ENCODE data around the gene RERE. TPM values are rescaled to one million over a fixed set of nuclear protein-coding genes. Genes with fewer than 3 reads are reported as not detected.
"Not testable (repeated sequence)": the region's sequence is repeated elsewhere in the genome, so short reads cannot be mapped to it uniquely, and the experiment has no call there.

RERE gene
- polyA plus RNA-seq, 10 donors = 61.7 to 94.3 (median 77.6) TPM

DNA sequence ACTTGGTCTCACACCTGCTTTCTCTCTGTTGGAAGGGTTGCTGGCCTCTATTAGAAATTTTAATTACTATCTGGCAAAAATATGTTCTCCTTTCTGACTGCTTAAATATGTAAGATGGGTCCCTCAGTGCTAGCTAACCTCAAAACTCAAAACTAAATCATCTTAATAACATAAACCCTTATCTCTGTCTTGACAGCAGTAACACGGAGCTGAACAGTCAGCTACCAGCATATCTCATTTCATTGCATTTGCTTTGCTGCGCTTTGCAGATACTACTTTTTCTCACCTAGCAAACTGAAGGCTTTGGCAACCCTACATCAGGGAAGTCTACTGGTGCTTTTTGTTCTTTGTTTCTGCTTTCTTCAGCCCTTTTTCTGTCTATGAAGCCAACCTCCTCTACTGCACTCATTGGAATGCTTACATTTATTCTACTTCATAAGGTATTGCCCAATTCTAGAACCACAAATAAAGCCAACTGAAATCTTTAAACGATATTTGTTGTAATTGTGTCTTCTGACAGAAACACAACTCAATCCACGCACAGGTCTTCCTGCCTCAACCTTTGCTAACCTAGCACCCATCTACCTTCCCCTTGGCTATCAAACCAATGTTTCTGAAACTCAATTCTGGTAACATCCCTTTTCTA lies 95.6 kb downstream of the RERE start:
- DNase-seq = no peak

GRCh38 chr1:8720347-8720746 lies 97.1 kb downstream of the RERE start:
- DNase-seq = no peak

GRCh38 chr1:8718850-8719361 lies 98.5 kb downstream of the RERE start:
- no peak for DNase-seq

- no peak for DNase-seq
Observed at GRCh38 chr1:8717148-8717547, 100.3 kb downstream of the RERE start.

- DNase-seq = no peak
Observed at GRCh38 chr1:8716238-8716637, 101.2 kb downstream of the RERE start.

DNA sequence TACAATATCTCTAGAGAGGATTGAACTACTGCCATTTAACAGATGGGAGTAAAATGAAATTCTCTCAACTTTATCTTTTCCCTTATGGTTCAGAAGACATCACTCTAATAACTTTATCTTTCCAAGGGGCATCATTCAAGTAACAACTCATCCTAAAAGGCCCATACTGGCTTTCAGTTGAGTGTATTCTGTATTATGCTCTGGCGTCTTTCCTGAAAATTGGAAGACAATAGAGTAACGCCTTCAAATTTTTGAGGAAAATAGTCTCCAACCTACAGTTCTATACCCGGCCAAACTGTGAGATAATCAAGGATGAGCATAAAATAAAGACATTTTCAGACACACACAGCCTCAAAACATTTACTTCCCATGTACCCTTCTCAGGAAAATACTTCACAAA lies 103.3 kb downstream of the RERE start:
- peak in 2 of 3 donors; percentile 18 to 67 for DNase-seq

- peak; percentile 80 to 92 (median 89) for DNase-seq
Observed at GRCh38 chr1:8712413-8713231, 104.8 kb downstream of the RERE start.

- DNase-seq = peak in 1 of 3 donors; percentile 23
Observed at GRCh38 chr1:8711873-8712412, 105.5 kb downstream of the RERE start.

DNA sequence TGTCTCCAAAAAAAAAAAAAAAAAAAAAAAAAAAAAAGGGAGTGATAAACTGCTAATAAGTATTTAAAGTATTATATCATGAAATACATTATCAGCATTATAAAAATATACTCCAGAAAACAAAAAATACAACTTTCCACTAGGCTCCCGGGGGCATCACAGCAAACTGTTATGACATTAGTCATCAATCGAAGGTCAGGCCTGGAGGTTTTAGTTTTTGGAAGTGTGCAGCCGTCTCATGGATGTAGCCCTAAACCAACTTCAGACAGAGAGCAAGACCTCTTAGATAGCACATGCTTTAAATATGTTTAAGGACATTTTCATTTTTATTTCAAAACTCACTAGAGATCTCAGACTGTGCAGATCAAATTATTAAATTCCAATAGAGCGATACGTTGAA lies 106.3 kb downstream of the RERE start:
- peak in 1 of 3 donors; percentile 45 for DNase-seq

- no peak for DNase-seq
Observed at GRCh38 chr1:8708259-8708658, 109.2 kb downstream of the RERE start.

- DNase-seq = no peak
Observed at GRCh38 chr1:8706995-8707396, 110.4 kb downstream of the RERE start.

- DNase-seq = no peak
Observed at GRCh38 chr1:8706291-8706690, 111.1 kb downstream of the RERE start.

DNA sequence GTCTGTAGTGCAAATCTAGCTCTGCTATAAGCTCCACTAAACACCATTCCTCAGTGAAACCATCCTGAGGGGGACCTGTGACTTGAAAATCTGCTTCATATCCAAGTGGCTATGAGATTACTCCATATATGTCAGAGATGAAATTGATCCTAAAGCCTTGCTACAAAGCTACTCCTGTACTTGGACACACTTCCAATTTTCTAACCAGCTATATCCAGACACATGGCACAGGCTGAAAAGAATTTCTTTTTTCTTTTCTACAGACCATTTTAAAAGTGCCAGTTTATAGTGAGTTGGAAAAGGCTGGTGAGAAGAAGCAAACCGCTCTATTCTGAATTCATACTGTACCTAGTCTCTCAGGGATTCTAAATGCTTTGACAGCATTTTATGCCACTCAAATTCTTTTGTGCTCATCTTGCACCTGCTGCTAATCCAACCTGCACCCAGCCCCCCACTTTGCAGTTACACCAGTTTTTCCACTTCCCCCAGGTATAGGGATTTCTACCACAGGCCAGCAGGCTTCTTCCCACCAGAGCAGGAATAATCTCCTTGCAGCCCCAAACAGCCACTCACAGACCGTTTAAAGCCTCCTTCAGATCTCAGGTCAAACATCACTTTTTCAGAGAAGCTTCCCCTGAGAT lies 112.5 kb downstream of the RERE start:
- DNase-seq = no peak

DNA sequence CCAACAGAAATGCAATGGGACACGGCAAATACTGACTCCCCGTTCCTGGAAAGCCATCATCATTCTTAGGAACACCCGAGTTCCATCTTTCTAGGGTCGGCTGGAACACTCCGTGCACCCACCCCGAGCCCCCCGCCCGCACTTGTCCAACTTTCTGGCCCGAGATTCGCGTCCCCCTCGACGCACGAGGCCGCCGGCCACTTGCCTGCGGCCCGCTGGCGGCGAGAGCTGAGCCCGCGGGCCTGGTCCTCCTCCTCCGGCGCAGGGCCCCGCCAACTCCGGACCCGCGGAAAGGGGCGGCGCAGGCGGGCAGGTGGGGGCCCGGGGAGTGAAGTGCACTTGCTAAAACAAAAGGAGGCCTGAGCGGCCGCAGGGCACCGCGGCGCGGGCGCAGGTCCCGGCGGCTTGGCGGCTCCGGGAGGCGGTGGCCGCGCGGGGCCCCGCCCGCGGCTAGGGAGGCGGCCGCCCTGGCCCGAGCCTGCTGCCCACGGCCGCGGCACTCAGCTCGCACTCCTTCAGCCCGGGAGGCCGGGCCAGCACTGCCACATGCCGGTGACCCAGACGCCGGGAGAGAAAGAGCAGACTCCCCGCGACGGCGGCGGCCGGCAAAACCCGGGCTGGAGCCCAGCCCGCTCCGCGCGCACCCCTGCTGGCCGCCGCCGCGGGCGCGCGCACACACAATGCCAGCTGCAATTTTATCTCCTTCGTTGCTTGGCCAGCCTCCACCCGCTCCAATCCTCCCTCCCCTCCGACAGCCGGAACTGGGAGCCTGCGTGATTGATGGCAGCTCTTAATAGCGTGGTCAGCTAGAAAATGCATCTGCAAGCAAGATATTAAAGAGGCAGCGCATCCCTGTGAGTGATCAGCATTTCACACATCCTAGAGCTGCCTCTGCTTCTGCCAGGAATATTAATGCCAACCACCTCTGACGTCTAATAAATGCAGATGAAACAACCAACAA lies 114.3 kb downstream of the RERE start:
- DNase-seq = peak; percentile 90 to 95 (median 93)

GRCh38 chr1:8702472-8702849 lies 115.0 kb downstream of the RERE start:
- no peak for DNase-seq

DNA sequence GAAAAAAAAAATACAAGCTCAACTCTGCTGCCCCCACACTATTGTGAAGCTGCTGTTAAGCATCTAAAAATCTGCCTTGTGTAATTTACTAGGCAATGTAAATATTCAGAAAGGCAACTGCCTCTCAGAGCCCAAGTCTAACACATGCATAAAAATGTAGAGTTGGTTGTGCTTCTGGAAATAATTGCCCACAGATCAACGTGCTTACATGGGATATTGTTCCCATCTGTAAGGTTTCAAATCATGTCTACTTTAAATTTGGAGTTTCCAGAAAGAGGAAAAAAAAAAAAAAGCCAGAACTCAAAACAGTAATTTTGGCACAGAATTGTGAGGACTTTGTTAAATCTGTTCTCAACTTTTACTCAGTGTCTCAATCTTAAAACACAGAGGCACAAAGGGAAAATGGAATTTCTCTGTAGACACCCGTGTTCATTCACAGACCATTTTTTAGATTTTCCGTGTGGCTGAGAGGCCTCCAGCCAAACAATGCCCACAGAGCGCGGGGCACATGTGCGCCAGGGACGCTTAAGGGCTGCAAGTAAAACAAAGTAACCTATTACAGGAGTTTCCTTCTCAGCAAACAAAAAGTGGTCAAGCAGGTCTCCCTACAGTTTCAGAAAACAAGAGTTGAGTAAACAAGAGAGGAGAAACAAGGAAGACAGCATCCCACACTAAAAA lies 115.5 kb downstream of the RERE start:
- peak in 2 of 3 donors; percentile 36 to 69 for DNase-seq

DNA sequence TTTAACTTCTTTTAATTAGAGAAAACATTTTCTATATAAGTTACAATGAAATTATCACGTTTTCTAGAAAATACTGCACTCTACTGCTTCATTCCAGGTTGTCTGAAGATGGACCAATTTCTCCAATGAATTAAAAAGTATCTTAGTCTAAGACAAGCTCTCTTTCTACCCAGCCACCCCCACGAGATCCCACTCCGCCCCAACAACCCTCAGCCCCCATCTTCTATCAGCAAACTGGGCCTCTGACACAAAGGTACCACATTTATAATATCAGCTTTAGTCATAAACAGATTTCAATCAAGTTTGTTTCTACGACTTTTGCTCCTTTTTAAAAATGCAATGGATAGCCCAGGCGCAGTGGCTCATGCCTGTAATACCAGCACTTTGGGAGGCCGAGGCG lies 117.8 kb downstream of the RERE start:
- DNase-seq = no peak

GRCh38 chr1:8698937-8699447 lies 118.4 kb downstream of the RERE start:
- no peak for DNase-seq

- no peak for DNase-seq
Observed at GRCh38 chr1:8698012-8698630, 119.3 kb downstream of the RERE start.

- DNase-seq = not testable (repeated sequence)
Observed at GRCh38 chr1:8695442-8695841, 122.0 kb downstream of the RERE start.

Measured in muscle of back (tissue), 11 donors.